HL-60 (cell line): ENCODE results near the gene NDUFS2.

Experiments used
- DNase-seq, 2 experiments: peaks; one replicate each; pipeline ENCODE4 v3.0.0-alpha.2; 2010 to 2020; ENCODE audit warnings: low read depth in 1 of 2, low spot score in 1 of 2
- H3K27ac ChIP-seq: fragments of 250-450 bp; sonication (Bioruptor Pico); replicated peaks from 2 replicates; pipeline ENCODE4 v1.5.1; 2020; ENCODE audit warnings: mild to moderate bottlenecking, moderate library complexity
- H3K27me3 ChIP-seq: fragments of 250-450 bp; sonication (Bioruptor Pico); 2 replicates; pipeline ENCODE4 v1.5.1; 2021; ENCODE audit warnings: mild to moderate bottlenecking, moderate library complexity; ENCODE audit not compliant: insufficient read depth, poor library complexity, severe bottlenecking
- H3K4me3 ChIP-seq: replicated peaks from 2 replicates; pipeline ENCODE4 v1.5.1; 2011; ENCODE audit warnings: mild to moderate bottlenecking, control low read depth, low read length; ENCODE audit not compliant: insufficient read depth
- CTCF ChIP-seq: IDR thresholded peaks from one replicate; pipeline ENCODE4 v1.5.1; 2011; ENCODE audit warnings: low read length, control low read depth, inconsistent platforms; ENCODE audit not compliant: insufficient read depth
- GABPA ChIP-seq: IDR thresholded peaks from 2 replicates; pipeline ENCODE4 v1.6.1; 2012; ENCODE audit warnings: low read depth
- POLR2AphosphoS5 ChIP-seq: IDR thresholded peaks from 2 replicates; pipeline ENCODE4 v1.6.1; 2012; ENCODE audit warnings: low read depth
- REST ChIP-seq: IDR thresholded peaks from 2 replicates; pipeline ENCODE4 v1.6.1; 2012; ENCODE audit warnings: low read depth; ENCODE audit not compliant: insufficient replicate concordance
- SPI1 ChIP-seq: IDR thresholded peaks from 2 replicates; pipeline ENCODE4 v1.6.1; 2012; ENCODE audit warnings: low read depth, mild to moderate bottlenecking, borderline replicate concordance

Gene NDUFS2

GRCh38 chr1:161228032-161228431, 25.9 kb downstream of the NDUFS2 start:
- Histone ChIP-seq H3K27ac (peak overlapping the region; percentile 73), H3K4me3 (no peak overlapping the region), H3K27me3 (no peaks in the 10 kb centered on the region)
- TF ChIP-seq CTCF (no peak), POLR2AphosphoS5 (no peak), GABPA (no peak), REST (no peak), SPI1 (no peak)
- DNase-seq = no peak

GRCh38 chr1:161229896-161230295, 27.7 kb downstream of the NDUFS2 start:
- Histone ChIP-seq H3K27me3 (no peaks in the 10 kb centered on the region), H3K4me3 (no peak overlapping the region), H3K27ac (no peak overlapping the region)
- DNase-seq = no peak
- TF ChIP-seq REST = no peak
- no peak for TF ChIP-seq POLR2AphosphoS5
- no peak for TF ChIP-seq CTCF
- TF ChIP-seq SPI1 = no peak
- no peak for TF ChIP-seq GABPA

- TF ChIP-seq CTCF = no peak
- no peak for TF ChIP-seq POLR2AphosphoS5
- no peak for TF ChIP-seq REST
- no peak for TF ChIP-seq GABPA
- TF ChIP-seq SPI1 = no peak
Observed at GRCh38 chr1:161230762-161231161, 28.6 kb downstream of the NDUFS2 start.

More at GRCh38 chr1:161230762-161231161, 28.6 kb downstream of the NDUFS2 start:
- Histone ChIP-seq H3K4me3 (no peak overlapping the region), H3K27ac (no peak overlapping the region), H3K27me3 (no peaks in the 10 kb centered on the region)
- no peak for DNase-seq
